Breast epithelium (tissue), 3 donors: ENCODE data around the gene SLC2A4.

ENCODE experiments used
- CTCF ChIP-seq, 3 donors: fragments of 450-650 bp; IDR thresholded peaks; one replicate each; pipeline ENCODE4 v1.5.1; 2016 to 2017; ENCODE audit warnings: antibody characterized with exemption in 3 of 3, mild to moderate bottlenecking in 3 of 3, moderate library complexity in 3 of 3
- POLR2A ChIP-seq: fragments of 450-650 bp; IDR thresholded peaks from one replicate; pipeline ENCODE4 v1.6.1; 2016; ENCODE audit warnings: antibody characterized with exemption, mild to moderate bottlenecking, moderate library complexity
- POLR2AphosphoS5 ChIP-seq, 3 donors: sonication (generic); formaldehyde crosslinking; IDR thresholded peaks; one replicate each; pipeline ENCODE4 v1.6.1; 2017; ENCODE audit warnings: antibody characterized with exemption in 3 of 3

GRCh38 chr17:7252176-7253043 is 29.1 kb upstream of the SLC2A4 start, which contains the start of gene ELP5:
- peak; percentile 7 to 44 (median 34) for TF ChIP-seq CTCF (IDR thresholded peaks at IDR 0.05)
- peak; percentile 25 for TF ChIP-seq POLR2A
- peak; percentile 86 to 90 (median 87) for TF ChIP-seq POLR2AphosphoS5 (IDR thresholded peaks at IDR 0.05)
